Neuron (in vitro differentiated cells): ENCODE results near the gene GFI1B.
"Not testable (repeated sequence)": the region's sequence is repeated elsewhere in the genome, so short reads cannot be mapped to it uniquely, and the experiment has no call there.

ENCODE experiments used
- H2AFZ ChIP-seq: one replicate; pipeline ENCODE4 v1.6.1; 2013; ENCODE audit warnings: low read depth, mild to moderate bottlenecking, inconsistent platforms, low read length, moderate library complexity
- H3K27me3 ChIP-seq: one replicate; pipeline ENCODE4 v1.6.1; 2013; ENCODE audit warnings: low read length; ENCODE audit not compliant: insufficient read depth
- H3K36me3 ChIP-seq: one replicate; pipeline ENCODE4 v1.6.1; 2013; ENCODE audit warnings: low read length; ENCODE audit not compliant: insufficient read depth
- H3K4me1 ChIP-seq: one replicate; pipeline ENCODE4 v1.6.1; 2013; ENCODE audit warnings: low read length; ENCODE audit not compliant: insufficient read depth
- H3K4me3 ChIP-seq: 2 replicates; pipeline ENCODE4 v1.5.1; 2013; ENCODE audit warnings: mild to moderate bottlenecking, low read length, moderate library complexity
- H3K9me3 ChIP-seq: one replicate; pipeline ENCODE4 v1.6.1; 2013; ENCODE audit warnings: low read length

Gene GFI1B

GRCh38 chr9:132947756-132948155 lies 30.7 kb upstream of the GFI1B start:
- Histone ChIP-seq H3K36me3 (no peaks in the 10 kb centered on the region), H3K27me3 (no peaks in the 10 kb centered on the region), H3K4me1 (peaks cover 22% of the 10 kb centered on the region), H3K4me3 (no peak overlapping the region), H2AFZ (no peak overlapping the region), H3K9me3 (no peaks in the 10 kb centered on the region)

GRCh38 chr9:132948482-132949050 lies 29.9 kb upstream of the GFI1B start:
- no peaks in the 10 kb centered on the region for H3K9me3 ChIP-seq
- no peak overlapping the region for H2AFZ ChIP-seq

GRCh38 chr9:132949709-132950108 lies 28.8 kb upstream of the GFI1B start:
- H3K4me1 ChIP-seq = peaks cover 12% of the 10 kb centered on the region

More at GRCh38 chr9:132948482-132949050, 29.9 kb upstream of the GFI1B start:
- peaks cover 14% of the 10 kb centered on the region for H3K4me1 ChIP-seq
- no peaks in the 10 kb centered on the region for H3K36me3 ChIP-seq
- no peak overlapping the region for H3K4me3 ChIP-seq
- no peaks in the 10 kb centered on the region for H3K27me3 ChIP-seq

GRCh38 chr9:132955123-132955522 lies 23.4 kb upstream of the GFI1B start:
- Histone ChIP-seq H3K9me3 (no peaks in the 10 kb centered on the region), H2AFZ (no peak overlapping the region), H3K4me3 (no peak overlapping the region), H3K36me3 (no peaks in the 10 kb centered on the region), H3K27me3 (no peaks in the 10 kb centered on the region), H3K4me1 (no peaks in the 10 kb centered on the region)

More at GRCh38 chr9:132949709-132950108, 28.8 kb upstream of the GFI1B start:
- H3K4me3 ChIP-seq = no peak overlapping the region
- H3K27me3 ChIP-seq = no peaks in the 10 kb centered on the region
- H3K36me3 ChIP-seq = no peaks in the 10 kb centered on the region
- no peaks in the 10 kb centered on the region for H3K9me3 ChIP-seq
- H2AFZ ChIP-seq = no peak overlapping the region

GRCh38 chr9:132955768-132956167 lies 22.7 kb upstream of the GFI1B start:
- Histone ChIP-seq H2AFZ (no peak overlapping the region), H3K4me3 (no peak overlapping the region), H3K36me3 (no peaks in the 10 kb centered on the region), H3K27me3 (no peaks in the 10 kb centered on the region), H3K4me1 (no peaks in the 10 kb centered on the region), H3K9me3 (no peaks in the 10 kb centered on the region)

- H3K36me3 ChIP-seq = no peaks in the 10 kb centered on the region
- H3K4me3 ChIP-seq = no peak overlapping the region
- H2AFZ ChIP-seq = no peak overlapping the region
- H3K27me3 ChIP-seq = no peaks in the 10 kb centered on the region
- no peaks in the 10 kb centered on the region for H3K9me3 ChIP-seq
- no peaks in the 10 kb centered on the region for H3K4me1 ChIP-seq
Measured at GRCh38 chr9:132957805-132958204, 20.7 kb upstream of the GFI1B start.

- Histone ChIP-seq H3K4me1 (no peaks in the 10 kb centered on the region), H3K36me3 (no peaks in the 10 kb centered on the region), H3K9me3 (no peaks in the 10 kb centered on the region), H3K27me3 (no peaks in the 10 kb centered on the region), H3K4me3 (no peak overlapping the region), H2AFZ (no peak overlapping the region)
Measured at GRCh38 chr9:132961002-132961401, 17.5 kb upstream of the GFI1B start.

GRCh38 chr9:132965478-132965877 lies 13.0 kb upstream of the GFI1B start:
- H3K27me3 ChIP-seq = no peaks in the 10 kb centered on the region
- no peak overlapping the region for H3K4me3 ChIP-seq
- H3K4me1 ChIP-seq = peaks cover 8% of the 10 kb centered on the region
- H2AFZ ChIP-seq = no peak overlapping the region
- no peaks in the 10 kb centered on the region for H3K9me3 ChIP-seq
- H3K36me3 ChIP-seq = no peaks in the 10 kb centered on the region

GRCh38 chr9:132967908-132968307 lies 10.6 kb upstream of the GFI1B start:
- H3K9me3 ChIP-seq, H3K36me3 ChIP-seq, H3K4me1 ChIP-seq, H2AFZ ChIP-seq, H3K27me3 ChIP-seq, H3K4me3 ChIP-seq: not testable (repeated sequence)

GRCh38 chr9:132969783-132970182 lies 8.7 kb upstream of the GFI1B start:
- Histone ChIP-seq H3K9me3 (no peaks in the 10 kb centered on the region), H3K4me3 (no peak overlapping the region), H3K36me3 (no peaks in the 10 kb centered on the region), H3K27me3 (no peaks in the 10 kb centered on the region), H3K4me1 (peaks cover 8% of the 10 kb centered on the region), H2AFZ (no peak overlapping the region)

- Histone ChIP-seq H3K9me3 (no peaks in the 10 kb centered on the region), H2AFZ (no peak overlapping the region), H3K4me1 (peaks cover 8% of the 10 kb centered on the region), H3K4me3 (no peak overlapping the region), H3K27me3 (peaks cover 2% of the 10 kb centered on the region), H3K36me3 (no peaks in the 10 kb centered on the region)
Measured at GRCh38 chr9:132970324-132971062, 8.0 kb upstream of the GFI1B start.

GRCh38 chr9:132973166-132973565 lies 5.3 kb upstream of the GFI1B start:
- no peak overlapping the region for H3K4me3 ChIP-seq
- H3K36me3 ChIP-seq = no peaks in the 10 kb centered on the region
- no peak overlapping the region for H2AFZ ChIP-seq
- no peaks in the 10 kb centered on the region for H3K9me3 ChIP-seq
- peaks cover 6% of the 10 kb centered on the region for H3K27me3 ChIP-seq
- H3K4me1 ChIP-seq = no peaks in the 10 kb centered on the region

- H3K27me3 ChIP-seq = peaks cover 10% of the 10 kb centered on the region
- no peak overlapping the region for H3K4me3 ChIP-seq
- H3K4me1 ChIP-seq = no peaks in the 10 kb centered on the region
- no peaks in the 10 kb centered on the region for H3K36me3 ChIP-seq
- no peak overlapping the region for H2AFZ ChIP-seq
- no peaks in the 10 kb centered on the region for H3K9me3 ChIP-seq
Measured at GRCh38 chr9:132973713-132974112, 4.8 kb upstream of the GFI1B start.

- H2AFZ ChIP-seq = no peak overlapping the region
- no peaks in the 10 kb centered on the region for H3K4me1 ChIP-seq
- H3K4me3 ChIP-seq = no peak overlapping the region
- H3K9me3 ChIP-seq = no peaks in the 10 kb centered on the region
- no peaks in the 10 kb centered on the region for H3K36me3 ChIP-seq
- H3K27me3 ChIP-seq = peaks cover 13% of the 10 kb centered on the region
Measured at GRCh38 chr9:132975961-132976360, 2.5 kb upstream of the GFI1B start.
